GM19372 (cell line): ENCODE measurements around the gene ELFN2.
"Not testable (repeated sequence)": the region's sequence is repeated elsewhere in the genome, so short reads cannot be mapped to it uniquely, and the experiment has no call there.

Experiments
- ATAC-seq: cut with Tn5 transposase; IDR thresholded peaks from one replicate; pipeline ENCODE4 v1.9.1; 2021; ENCODE audit warnings: mild to moderate bottlenecking, low read depth, moderate library complexity; ENCODE audit not compliant: unreplicated experiment

ELFN2 gene

GRCh38 chr22:37340331-37341262, 86.7 kb downstream of the ELFN2 start:
- ATAC-seq: no peak

- ATAC-seq: no peak
These were observed 88.6 kb downstream of the ELFN2 start for GRCh38 chr22:37338539-37339246.

- no peak for ATAC-seq
These were observed 89.9 kb downstream of the ELFN2 start for GRCh38 chr22:37337204-37337943.

GRCh38 chr22:37336579-37336978, 90.7 kb downstream of the ELFN2 start:
- ATAC-seq: no peak

DNA sequence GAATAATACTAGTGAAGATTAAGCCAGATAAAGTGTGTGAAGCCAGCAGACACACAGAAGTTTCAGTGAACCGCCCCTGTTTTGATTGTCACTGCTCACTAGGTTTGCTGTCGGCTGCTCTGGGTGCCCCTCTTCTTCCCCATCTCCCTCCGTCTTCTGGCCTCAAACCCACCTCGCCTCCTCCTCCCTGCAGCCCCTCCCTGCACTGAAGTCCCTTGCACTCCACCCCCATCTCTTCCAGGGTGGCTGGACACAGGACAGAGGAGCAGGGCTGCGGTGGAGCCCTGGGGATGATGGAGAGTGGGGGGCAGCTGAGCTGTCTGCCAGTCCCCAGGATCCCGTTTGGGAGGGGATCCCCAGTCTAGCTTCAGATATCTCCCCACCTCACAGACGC, 91.5 kb downstream of the ELFN2 start:
- no peak for ATAC-seq

- no peak for ATAC-seq
These were observed 92.1 kb downstream of the ELFN2 start for GRCh38 chr22:37334859-37335805.

DNA sequence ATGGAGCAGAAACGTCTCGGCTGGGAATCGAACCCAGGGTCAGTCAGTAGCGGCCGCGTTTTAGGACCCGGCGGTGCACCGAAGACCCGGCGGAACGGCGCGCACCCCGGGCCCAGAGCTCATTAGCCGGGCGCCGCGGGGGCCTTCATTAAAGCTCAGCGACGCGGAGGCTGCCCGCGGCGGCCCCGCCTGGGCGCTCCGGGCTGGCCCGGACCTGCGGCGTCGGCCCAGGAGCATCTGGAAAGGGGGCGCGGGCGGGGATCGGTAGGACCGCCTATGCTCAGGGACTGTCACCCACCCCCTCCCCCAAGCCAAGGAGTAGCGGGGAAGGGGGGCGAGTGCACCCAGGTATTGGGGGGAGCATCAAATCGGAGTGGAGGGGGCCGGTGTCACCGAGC, 92.8 kb downstream of the ELFN2 start:
- ATAC-seq: no peak

DNA sequence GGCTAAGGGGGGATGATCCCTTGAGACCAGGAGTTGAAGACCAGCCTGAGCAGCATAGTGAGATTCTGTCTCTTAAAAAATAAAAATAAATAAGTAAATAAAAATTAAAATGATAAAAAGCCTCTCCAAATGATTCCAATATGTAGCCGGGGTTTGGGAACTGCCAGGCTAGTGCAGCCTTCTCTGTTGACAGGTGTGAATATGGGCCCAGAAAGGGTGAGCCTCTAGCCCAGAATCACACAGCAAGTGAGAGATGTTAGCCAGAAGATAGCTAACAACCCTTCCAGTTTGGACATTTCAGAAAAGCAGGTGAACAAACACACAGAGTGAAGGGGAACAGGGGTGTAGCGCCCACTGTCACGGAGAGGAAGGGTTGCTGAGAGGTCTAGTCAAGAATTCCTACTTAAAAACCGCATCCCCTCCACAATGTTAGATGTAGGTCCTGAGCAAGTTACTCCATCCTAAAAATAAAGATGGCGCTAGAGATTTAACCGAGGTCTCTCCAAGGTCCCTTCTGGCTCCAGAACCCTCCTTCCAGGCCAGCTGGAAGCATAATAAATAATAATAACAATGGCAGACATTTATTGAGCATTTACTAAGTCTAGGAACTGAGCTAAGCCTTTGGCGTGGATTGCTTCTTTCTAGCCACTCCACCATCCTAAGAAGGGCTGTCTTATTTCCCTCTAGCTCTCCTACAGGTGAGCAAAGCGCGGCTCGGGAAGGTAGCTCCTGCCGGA, 93.4 kb downstream of the ELFN2 start:
- no peak for ATAC-seq

DNA sequence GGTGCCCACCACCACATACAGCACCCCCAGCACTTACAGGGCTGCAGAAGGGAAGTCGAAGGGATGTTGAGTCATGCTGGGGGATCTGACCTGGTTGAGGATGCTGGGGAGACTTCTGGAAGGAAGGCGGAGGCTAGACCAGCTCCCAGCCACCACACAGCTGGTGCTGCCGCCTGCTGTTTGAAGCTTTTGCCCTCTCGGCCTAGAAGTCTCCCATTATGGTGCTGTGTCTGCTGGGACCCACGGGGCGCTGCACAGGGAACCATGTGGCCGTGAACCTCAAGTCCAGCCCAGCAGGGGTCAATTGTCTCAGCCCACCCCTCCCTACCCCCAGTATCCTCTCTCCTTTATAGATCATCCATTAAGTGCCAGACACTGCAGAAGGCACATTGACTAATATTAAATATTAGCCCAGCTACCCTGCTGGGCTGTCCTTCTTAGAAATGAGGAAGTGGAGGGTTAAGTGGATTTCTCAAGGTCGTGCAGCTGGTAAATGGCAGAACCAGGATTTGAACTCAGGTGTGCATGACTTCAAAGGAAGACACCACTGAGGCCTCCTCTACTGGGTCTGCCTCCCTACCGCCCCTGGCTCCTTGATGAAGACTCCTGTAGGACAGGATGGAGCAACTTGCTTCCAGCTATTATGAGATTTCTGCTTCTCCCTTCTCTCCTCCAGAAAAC, 95.3 kb downstream of the ELFN2 start:
- no peak for ATAC-seq

GRCh38 chr22:37331034-37331428, 96.2 kb downstream of the ELFN2 start:
- ATAC-seq: no peak

GRCh38 chr22:37330200-37331033, 96.9 kb downstream of the ELFN2 start:
- ATAC-seq: no peak

GRCh38 chr22:37329238-37330140, 97.8 kb downstream of the ELFN2 start:
- no peak for ATAC-seq

GRCh38 chr22:37328538-37329237, 98.6 kb downstream of the ELFN2 start:
- ATAC-seq: not testable (repeated sequence)

DNA sequence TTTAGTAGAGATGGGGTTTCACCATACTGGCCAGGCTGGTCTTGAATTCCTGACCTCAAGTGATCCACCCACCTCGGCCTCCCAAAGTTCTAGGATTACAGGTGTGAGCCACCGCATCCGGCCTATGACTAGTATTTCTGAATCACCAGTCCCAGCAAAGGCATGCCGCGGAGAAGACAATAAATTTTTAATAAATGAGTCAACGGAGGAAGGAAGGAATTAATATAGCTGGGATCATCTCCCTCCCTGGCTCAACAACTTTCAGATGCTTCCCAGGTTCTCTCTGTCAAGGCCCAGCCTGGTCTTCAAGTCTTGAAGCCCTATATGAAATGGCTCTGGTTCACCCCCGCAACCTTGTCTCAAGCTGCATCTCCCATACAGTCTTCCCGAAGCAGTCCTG, 99.3 kb downstream of the ELFN2 start:
- ATAC-seq: no peak

- no peak for ATAC-seq
These were observed 100.6 kb downstream of the ELFN2 start for GRCh38 chr22:37326726-37327125.

GRCh38 chr22:37325039-37325395, 102.3 kb downstream of the ELFN2 start:
- ATAC-seq: no peak
